G401 (cell line): Measurements from ENCODE around the gene MSMO1. TPM values are rescaled to one million over a fixed set of nuclear protein-coding genes. Genes with fewer than 3 reads are reported as not detected.

Experiments used
- DNase-seq: peaks from one replicate; pipeline ENCODE4 v3.0.0-alpha.2; 2015; ENCODE audit warnings: low spot score
- in situ Hi-C: cut with HindIII; loops from 2 replicates; pipeline ENCODE4 v1.10.0; 2016; ENCODE audit warnings: low sequenced_read_pairs, mixed read lengths
- total RNA-seq: library from RNA; depleted of rRNA; stranded (reverse); fragments of >200 nt; shearing (Covaris generic); gene quantifications from 2 replicates; pipeline ENCODE4 v1.2.3, GENCODE V29; 2014

The MSMO1 gene
- total RNA-seq, 1 experiment from 2014 or later: 66.8 TPM

DNA sequence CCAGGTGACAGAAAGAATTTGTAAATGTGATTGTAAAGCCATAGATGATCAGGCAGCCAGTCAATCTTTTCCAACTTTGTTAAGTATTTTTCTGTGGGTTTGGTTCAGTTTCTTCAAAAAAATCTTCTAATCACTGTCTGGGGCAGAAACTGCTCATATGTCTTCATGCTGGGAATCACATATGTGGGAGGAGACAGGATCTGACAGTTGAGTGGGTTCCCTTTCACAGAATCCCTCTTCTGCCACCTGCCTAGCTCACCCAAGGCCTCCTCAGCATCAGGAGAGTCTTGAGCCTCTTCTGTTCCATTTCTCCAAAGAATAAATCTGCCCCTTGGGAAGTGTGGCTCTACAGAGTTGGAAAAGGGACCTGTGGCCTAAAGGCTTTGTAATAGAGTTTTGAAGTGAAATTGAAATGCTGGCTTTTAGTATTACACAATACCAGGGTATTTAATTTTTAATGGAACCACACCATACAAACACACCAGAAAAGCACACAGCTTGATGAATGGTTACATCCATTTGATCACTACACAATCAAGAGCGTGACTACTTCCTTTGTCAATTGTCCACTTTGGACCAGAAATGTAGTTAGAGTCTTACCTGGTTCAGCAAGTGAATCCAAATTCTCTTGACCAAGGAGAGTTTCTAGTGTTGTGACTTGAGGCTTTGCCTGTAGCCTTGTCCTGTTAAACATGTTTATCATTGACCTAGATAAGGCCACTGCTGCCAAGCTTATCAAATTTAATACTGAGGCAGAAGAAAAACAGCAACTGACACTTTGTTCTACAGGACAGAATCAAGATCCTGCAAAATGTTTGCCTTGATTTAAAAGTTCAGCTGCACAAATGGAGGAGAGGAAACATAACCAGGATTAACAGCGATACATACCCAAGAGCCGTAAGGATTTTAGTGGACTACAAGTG lies 20.4 kb downstream of the MSMO1 start:
- in situ Hi-C loops: no loop called here
- no peak for DNase-seq

DNA sequence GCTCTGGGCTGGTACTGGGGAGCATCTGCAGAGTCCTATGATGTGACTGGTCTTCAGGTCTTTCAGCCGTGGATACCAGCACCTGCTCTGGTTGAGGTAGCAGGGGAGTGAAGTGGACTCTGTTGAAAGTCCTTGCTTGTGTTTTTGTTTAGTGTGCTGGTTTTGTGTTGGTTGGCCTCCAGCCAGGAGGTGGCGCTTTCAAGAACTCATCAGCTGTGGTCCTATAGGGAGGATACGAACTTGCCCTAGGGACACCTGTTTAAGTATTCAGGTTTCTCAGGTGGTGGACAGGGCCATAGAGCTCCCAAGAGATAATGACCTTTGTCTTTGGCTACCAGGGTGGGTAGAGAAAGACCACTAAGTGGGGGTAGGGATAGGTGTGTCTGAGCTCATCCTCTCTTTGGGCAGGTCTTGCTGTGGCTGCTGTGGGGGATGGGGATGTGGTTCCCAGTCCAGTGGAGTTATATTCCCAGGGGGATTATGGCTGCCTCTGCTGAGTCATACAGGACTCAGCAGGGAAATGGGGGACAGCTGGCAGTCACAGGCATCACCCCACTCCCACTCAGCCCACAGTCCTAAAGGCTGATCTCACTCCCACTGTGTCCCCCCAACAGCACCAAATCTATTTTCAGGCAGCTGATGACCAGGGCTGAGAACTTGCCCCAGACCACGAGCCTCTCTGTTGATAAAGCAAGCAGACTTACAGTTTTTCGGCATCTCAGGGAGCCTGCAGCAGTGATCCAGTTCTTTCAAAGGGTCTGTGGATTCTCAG lies 24.1 kb downstream of the MSMO1 start:
- no peak for DNase-seq
- in situ Hi-C loops: no loop called here

DNA sequence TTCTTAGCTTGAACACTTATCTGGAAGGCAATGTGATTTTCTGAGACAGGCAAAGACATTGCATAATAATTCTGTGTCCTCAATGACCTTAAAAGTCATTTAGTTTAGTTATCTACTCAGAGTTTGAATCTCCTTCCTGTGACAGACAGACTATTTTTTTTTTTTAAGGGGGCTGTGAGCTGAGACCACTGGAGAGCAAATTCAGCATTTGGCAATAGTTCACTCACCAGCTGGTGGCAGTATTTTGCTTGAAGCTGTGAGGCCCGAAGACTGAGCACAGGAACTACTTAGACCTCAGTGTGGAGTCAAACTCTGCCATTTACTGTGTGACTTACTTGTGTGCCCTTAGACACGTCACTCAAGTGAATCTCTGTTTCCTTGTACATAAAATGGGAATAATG lies 28.4 kb downstream of the MSMO1 start:
- peak; percentile 84 for DNase-seq

DNA sequence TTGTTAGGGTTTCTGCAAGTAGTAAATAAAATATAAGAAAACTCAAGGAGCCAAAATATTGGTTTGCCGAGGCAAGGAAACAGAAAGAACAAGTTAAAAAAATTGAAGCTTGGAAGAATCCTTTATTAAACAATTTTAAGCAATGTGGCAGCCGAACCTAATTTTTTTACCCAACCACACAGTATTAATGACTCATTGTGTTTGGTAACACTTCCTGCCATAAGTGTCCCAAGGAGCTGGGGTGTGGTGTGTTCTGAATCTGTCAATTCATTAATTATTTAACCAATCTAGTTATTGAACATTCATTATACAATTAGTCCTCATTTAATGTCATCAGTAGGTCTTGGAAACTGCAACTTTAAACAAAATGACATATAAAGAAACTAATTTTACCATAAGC lies 32.0 kb downstream of the MSMO1 start:
- in situ Hi-C loops: no loop called here
- no peak for DNase-seq

More for the DNA sequence above, 28.4 kb downstream of the MSMO1 start:
- in situ Hi-C loops: no loop called here

DNA sequence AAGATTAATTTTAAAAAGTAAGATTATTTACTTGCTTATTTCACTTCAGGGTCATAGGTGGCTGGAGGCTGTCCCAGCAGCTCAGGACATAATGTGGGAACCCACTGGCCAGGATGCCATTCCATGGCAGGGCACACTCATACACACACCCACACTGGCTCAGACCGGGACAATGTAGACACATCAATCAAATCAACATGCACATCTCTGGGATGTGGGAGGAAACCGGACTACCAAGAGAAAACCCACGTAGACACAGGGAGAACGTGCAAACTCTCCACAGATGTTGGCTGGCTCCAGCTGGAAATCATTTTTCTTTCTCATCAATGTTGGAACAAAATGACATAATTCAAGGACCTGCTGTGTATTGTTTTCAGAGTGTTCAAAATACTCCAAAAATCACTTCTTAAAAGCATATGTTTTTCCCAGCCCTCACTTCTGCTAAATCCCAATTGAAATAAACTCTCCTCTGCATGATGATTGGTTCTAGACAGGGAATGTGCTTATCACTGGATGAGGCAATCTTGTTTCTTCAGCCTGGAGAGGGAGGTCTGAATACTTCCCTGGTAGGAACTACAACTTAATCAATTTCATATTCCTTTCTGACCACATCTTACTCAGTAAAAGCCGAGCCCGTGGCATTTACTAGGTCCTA lies 32.7 kb downstream of the MSMO1 start:
- in situ Hi-C loops: no loop called here
- no peak for DNase-seq

DNA sequence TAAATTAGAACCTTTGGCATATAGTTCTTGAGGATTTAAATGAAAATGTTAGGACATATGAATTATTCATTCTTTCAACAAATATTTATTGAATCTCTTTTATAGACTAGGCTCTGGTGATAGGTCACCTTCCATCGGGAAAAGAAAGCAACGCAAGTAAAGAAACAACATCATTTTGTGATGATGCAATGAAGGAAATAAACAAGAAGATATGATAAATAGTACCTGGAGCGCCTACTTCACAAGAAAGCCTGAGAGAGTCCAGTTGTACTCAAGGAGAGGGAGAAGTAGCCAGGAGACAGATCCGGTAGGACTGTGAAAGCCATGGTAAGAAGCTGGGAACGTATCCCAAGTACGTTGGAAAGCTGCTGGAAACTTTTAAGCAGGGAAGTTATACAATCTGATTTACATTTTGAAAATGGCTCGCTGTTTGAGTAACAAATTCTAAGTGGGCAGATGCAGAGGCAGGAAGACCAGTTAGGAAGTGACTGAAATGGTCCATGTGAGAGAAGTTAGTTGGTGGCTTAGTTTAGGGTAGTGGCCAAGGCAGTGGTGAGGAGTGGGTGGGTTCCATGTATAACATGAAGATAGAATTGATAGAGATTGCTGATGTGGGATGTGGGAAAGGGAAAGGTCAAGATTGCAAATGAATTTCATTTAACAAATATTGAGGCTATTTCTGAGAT lies 33.7 kb downstream of the MSMO1 start:
- in situ Hi-C loops: no loop called here

DNA sequence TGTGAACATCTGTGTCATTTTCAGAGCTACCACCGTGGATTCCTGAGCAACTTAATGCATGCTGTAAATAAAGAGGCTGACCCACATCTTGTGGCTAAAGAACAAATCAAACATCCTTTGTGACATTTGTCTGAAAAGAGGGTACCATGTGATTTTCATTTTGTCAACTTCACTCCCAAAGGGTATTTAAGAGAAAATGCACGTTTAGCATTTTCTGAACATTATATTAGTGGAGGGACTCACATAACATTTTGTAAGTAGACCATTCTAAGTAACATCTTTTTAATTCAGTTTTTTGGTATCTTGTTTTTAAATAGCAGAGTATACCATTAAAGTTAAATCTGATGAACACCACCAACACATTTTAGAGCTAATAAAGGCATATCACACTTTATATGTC lies 34.3 kb downstream of the MSMO1 start:
- no peak for DNase-seq
- in situ Hi-C loops: no loop called here

More for the DNA sequence above, 33.7 kb downstream of the MSMO1 start:
- DNase-seq: no peak

DNA sequence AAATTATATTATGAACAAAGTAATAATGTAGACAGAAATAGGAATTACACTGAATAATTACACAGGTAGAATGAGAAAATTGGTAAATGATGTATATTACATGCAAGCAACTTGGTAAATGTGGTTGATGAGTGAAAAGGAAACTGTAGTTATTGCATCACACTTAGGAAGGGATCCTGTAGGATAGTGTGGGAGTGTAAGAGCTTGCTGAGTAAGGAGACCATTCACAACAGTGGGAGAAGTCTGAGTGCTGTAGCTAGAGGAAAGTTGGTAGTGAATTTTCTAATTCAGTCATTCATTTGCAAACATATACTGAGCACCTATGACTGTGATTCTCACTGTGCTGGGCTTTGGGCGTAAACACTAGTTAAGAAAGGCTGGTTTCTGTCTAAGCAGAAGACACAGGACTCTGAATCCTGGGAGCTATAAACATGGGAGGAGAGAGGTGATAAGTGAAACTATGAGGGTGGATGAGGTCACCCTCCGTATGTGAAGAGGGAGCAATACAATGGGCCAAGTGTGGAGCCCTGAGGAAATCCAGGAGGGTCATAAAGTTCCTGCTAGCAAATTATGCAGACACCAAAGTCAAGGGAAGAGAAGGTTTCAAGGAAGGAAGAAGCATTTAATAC lies 37.1 kb downstream of the MSMO1 start:
- in situ Hi-C loops: no loop called here
- DNase-seq: no peak

DNA sequence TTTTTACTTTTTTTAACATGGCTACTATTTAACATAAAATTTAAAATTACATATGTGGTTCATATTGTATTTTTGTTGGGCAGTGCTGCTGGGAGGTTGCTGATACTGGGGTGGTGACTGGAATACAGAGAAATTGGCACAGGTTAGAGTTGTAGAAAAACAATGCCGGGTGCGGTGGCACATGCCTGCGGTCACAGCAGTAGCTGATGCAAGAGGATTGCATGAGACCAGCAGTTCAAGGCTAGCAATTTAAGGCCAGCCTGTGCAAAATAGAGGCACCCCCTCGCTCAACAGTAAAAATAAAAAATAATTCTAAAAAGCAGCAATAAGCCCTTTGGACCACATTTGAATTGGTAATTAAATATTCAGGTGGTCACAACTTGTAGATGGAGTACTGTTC lies 39.6 kb downstream of the MSMO1 start:
- peak; percentile 81 for DNase-seq
- in situ Hi-C loops: no loop called here

DNA sequence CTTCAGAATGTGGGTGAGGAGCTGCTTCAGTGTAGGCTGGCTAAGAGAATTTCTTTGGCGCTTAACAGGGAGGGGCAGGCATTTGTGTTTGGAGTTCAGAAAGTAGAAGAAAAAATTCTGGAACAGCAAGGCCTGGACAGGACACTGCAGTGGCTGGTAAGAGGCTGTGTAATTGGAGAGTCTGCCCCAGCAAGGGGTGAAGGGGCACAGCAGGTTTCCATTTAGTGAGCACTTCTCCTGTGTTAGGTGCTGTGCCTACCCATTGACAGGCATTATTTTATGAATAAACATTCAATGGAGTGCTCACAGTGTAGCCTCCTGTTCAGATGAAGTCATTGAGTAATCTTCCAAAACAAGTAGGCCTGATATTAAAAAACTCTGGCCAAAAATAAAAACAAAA lies 40.6 kb downstream of the MSMO1 start:
- in situ Hi-C loops: no loop called here

DNA sequence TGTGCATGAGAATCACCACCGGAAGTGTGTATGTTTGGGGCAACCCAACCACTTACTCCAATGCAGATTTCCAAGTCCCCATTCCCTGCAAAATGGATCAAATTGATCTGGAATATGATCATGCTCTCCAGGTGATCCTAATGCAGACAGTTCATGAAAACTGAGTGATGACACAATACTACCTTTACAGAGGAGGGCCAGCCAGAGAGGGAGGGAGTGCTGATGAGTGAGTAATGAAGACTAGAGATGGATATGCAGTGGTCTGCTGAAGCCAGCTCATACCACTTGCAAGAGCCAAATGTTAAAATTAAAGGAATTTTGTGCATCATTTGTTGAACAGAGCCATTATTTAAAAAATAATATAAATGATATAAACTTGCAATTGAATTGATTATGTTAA lies 41.1 kb downstream of the MSMO1 start:
- in situ Hi-C loops: no loop called here
- no peak for DNase-seq

More for the DNA sequence above, 40.6 kb downstream of the MSMO1 start:
- no peak for DNase-seq

DNA sequence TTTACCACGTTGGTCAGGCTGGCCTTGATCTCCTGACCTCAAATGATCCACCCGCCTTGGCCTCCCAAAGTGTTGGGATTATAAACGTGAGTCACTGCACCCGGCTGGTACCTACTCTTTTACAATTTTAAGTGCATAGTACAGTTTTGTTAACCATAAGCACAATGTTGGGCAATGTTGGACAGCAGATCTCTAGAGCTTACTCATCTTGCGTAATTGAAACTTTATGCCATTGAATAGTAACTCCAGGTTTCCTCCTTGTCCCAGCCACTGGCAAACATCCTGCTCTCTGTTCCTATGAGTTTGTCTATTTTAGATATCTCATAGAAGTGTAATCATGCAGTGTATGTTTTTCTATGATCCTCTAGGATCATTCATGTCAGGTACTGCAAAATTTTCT lies 42.1 kb downstream of the MSMO1 start:
- in situ Hi-C loops: no loop called here

DNA sequence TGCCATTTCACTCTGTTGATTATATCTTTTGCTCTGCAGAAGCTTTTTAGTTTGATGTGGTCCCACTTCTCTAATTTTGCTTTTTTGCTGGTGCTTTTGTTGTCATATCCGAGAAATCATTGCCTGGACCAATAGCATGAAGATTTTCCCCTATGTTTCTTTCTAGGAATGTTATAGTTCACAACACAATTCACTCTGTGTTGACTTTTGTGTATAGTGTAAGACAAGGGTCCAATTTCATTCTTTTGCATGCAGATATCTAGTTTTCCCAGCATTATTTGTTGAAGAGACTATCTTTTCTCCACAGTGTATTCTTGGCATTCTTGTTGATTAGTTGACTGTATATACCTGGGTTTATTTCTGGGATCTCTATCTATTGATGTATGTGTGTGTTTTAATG lies 43.1 kb downstream of the MSMO1 start:
- in situ Hi-C loops: no loop called here
- DNase-seq: no peak

More for the DNA sequence above, 42.1 kb downstream of the MSMO1 start:
- DNase-seq: no peak

DNA sequence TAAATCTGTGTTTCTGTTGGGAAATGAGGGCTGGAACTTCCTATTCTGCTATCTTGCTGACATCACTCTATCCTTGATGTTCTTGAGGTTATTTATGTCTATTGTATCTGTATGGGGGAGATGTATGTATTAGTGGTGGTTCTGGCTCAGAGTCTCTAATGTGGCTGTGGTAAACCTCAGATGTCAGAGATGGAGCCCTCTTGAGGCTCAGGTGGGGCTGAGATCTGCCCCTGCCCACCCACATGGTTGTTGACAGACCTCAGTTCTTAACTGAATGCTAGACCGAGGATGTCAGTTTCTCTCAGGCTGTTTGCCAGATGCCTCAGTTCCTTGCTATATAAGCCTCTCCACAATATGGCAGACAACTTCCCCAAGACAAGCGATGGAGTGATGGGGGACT lies 48.0 kb downstream of the MSMO1 start:
- DNase-seq: no peak
- in situ Hi-C loops: no loop called here

DNA sequence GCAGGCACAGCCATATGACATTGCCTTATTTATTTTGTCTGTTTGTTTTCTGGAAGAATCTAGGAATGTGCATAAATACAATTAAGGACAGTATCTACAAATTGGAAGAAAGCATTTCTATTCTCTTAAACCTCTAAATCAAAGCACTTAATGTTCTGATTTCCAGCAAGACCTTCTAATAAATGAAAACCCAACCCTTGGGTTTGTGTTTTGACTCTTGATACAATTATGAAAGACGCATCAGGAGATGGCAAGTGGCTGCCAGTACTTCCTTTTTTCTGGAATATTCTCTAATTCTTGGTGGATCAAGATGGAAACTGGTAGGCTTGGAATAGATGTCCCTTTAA lies 50.9 kb downstream of the MSMO1 start:
- in situ Hi-C loops: no loop called here
- DNase-seq: no peak

DNA sequence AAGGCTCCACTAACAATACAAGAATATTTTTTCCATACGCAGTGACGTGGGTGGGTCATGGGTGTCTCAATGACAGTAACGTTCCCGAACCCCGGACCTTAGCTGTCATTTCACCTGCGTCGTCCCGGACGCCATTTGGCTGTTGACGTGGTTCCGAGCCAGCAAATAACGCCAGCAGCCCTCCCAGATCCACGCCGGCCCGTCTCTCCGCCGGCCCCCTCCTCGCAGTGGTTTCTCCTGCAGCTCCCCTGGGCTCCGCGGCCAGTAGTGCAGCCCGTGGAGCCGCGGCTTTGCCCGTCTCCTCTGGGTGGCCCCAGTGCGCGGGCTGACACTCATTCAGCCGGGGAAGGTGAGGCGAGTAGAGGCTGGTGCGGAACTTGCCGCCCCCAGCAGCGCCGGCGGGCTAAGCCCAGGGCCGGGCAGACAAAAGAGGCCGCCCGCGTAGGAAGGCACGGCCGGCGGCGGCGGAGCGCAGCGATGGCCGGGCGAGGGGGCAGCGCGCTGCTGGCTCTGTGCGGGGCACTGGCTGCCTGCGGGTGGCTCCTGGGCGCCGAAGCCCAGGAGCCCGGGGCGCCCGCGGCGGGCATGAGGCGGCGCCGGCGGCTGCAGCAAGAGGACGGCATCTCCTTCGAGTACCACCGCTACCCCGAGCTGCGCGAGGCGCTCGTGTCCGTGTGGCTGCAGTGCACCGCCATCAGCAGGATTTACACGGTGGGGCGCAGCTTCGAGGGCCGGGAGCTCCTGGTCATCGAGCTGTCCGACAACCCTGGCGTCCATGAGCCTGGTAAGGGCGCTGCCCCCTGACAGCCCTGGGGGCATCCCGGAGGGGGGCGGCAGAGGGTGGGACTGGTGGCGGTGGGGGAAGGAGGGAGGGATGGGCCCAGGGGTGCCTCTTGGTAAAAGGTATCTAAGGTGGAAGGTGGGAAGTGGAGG lies 51.5 kb downstream of the MSMO1 start, which contains the start of gene CPE:
Gene CPE (plus strand): TSS at position 264 of the 933 bp plus-strand sequence. CDS start 214 bp downstream, at position 478.
- in situ Hi-C loops: no loop called here
- peak; percentile 91 for DNase-seq

DNA sequence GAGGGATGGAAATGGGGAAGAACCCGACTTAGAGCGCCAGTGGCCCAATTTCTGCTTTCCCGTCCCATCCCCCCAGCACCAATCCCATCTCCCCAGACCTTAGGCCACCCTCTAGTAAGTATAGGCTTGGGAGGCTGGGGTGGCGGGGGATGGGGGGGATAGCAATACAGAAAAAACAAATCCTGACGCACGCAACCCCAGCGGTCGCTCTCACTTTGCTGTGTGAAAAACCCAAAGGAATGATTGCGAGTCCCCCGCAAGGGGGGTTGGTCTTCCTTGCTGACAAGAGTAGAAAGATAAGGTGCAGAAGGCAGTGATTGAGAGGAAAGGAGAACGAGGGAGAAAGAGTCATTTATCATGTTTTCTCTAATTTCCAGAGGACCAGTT lies 52.2 kb downstream of the MSMO1 start:
- peak; percentile 72 for DNase-seq

DNA sequence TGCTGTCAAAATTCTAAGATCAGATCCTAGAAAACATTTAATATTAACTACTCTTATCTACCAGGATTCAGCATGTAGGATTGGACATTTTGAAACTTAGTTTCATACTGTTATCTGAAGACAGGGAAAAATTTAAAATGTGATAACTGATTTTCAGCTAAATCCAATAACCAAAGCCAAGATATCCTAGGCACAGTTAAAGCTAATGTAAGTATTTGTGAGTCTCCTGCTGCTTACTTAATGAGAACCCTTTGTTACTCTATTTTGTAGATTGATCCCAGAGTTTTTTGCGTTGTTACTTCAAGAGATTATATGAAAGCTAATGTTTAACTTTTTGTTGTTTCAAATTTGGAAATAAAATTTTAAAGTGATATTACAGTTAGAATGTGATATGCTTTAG lies 53.3 kb downstream of the MSMO1 start:
- in situ Hi-C loops: no loop called here
- DNase-seq: no peak

More for the DNA sequence above, 52.2 kb downstream of the MSMO1 start:
- in situ Hi-C loops: no loop called here
